Stimulated activated CD8-positive, alpha-beta memory T cell treated with anti-CD3 and anti-CD28 coated beads, Interleukin-12 subunit alpha, Interleukin-12 subunit beta, amount 100 ng/mL, for 24 hours (primary cell): Measurements from ENCODE around the gene SBF1.
"Not testable (repeated sequence)": the region's sequence is repeated elsewhere in the genome, so short reads cannot be mapped to it uniquely, and the experiment has no call there.

ENCODE experiments used
- DNase-seq: peaks from one replicate; pipeline ENCODE4 v3.0.0-alpha.2; 2020; ENCODE audit errors: extremely low read depth

Gene SBF1

DNA sequence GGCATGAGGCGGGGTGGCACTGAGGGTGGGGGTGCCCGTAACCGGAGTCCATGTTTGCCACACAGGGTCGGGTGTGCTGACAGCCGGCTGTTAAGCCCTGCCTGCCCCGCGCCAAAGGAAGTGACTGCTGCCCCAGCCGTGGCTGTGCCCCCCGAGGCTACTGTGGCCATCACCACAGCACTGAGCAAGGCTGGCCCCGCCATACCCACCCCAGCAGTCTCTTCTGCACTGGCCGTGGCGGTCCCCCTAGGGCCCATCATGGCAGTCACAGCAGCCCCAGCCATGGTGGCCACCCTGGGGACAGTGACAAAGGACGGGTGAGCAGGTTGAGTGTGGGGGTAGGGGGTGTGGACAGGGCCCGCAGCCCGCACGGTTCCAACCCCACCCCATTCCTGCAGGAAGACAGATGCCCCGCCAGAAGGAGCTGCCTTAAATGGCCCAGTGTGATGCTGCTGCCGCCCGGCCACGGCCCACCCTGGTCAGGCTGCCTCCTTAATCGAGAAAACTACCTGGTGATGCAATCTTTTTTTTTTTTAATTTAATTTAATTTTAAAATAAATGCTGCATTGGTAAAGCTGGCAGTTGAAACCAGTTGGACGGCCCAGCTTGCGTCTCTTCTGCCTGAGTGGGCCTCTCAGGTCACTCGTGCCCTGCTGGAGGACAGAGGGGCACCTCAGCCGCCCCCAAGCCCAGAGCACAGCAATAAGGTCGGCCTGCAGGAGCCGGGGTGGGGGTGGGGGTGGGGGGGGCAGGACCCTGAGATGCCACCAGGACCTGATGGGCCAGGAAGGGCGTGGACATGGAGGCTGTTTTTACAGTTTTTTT, 30.8 kb downstream of the SBF1 start:
- no peak for DNase-seq

DNA sequence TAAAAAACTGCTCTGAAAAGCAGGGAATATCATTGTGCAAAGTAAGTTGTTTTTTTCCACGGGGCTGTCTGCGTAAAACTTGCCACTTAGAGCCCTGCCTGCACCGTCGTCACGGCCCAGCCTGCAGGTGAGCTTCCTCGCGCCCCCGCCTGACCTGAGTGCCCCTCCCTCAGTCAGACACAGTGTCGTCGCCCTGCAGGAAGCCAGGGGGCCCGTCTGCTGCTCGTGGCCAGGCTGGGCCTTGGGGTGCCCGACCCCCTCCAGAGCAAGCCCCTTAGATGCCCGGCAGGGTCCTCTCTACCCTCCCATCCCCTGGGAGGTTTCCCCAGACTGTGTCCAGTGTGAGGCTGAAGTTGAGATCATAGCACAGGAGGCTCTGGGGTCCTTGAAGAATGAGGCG, 31.6 kb downstream of the SBF1 start:
- DNase-seq, result no peak

DNA sequence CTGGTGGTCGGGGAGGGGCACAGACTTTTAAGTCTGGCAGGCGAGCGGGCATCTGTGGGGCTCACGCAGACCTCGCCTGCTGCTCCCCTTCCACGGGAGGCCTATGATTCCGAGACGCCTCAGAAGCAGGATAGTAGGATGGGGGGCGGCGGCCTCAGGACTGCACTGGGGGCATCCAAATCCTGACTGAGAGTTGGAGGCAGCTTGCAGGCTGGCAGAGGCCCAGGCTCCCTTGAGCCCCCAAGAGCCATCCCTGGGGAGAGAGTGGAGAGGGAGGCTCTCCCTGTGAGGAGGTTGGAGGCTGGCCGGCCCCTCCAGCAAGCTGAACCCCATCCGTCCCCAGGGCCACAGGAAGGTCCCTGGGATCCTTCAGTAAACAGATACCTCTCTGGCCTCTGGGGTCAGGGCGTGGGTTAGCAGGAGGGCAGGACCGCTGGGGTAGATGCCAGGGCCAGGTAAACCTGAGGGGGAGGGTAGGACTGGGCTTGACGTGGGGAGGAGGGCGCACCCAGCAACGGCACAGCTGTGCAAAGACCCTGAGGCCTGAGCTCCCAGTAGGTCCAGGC, 33.3 kb downstream of the SBF1 start:
- DNase-seq, result no peak

DNA sequence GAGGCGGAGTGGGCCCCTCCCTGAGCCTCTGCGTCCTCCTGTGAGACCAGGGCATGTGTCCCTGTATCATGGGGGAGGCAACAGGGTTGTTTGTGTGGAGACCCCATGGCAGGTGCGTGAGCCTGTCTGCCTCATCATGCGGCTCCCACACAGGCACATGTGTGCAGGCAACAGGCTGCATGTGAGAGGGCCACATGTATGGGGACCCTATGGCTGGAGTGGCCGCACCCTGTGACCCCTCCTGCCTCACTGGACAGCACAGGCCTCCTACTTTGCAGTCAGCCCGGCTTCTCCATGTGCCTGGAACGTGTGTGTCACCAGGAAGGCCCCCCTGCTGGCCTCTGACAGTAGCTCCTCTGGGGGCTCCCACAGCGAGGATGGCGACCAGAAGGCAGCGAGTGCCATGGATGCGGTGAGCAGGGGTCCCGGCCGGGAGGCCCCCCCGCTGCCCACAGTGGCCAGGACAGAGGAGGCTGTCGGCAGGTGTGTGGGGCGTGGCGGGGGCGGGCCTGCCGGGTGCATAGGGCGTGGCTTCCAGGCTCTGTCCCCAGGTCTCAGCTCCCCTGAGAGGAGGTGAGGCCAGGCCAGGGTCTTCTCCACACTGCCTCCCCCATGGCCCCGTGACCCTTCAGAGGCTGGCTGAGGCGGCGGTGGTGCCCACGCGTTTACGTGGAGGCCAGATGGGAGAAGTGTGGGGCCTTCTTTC, 34.1 kb downstream of the SBF1 start:
- DNase-seq, result no peak

DNA sequence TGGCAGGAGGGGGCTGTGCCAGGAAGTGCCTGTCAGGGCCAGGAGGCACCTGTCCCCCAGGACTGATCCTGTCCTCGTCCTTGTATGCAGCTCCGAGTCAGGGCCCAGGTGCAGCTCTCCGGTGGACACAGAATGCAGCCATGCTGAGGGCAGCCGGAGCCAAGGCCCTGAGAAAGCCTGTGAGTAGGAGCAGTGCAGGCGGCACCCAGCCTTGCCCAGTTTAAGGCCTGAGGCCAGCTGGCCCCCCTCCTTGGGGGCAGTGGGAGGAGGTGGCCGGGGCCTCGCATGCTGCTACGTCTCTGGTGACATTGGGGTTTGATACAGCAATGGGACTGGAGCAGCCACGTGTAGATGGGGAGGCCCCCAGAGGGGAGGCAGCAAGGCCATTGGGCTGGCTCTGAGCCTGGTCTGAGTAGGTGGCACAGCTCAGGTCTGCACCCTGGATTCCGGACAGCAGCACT, 34.9 kb downstream of the SBF1 start:
- DNase-seq, result no peak

DNA sequence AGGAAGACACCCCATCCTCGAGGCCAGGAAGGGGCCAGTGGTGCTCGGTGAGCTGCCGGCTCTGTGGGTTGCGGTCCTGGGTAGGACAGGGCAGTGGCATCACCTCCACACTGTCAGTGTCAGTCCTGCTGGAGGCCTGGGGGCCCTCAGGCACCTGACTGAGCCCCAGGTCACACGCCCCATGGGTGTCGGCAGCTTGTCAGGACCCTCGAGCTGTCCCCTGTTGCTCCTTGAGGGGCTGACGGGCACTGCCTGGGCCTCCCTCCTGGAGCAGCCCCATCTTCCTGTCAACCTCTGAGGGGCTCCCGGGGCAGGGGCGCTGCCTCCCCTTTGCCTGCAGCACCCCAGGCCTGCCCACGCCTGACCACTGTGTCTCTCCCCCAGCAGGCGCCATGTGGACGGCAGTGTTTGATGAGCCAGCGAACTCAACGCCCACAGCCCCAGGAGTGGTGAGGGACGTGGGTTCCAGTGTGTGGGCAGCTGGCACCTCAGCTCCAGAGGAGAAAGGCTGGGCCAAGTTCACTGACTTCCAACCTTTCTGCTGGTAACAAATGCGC, 35.4 kb downstream of the SBF1 start:
- DNase-seq, result no peak

DNA sequence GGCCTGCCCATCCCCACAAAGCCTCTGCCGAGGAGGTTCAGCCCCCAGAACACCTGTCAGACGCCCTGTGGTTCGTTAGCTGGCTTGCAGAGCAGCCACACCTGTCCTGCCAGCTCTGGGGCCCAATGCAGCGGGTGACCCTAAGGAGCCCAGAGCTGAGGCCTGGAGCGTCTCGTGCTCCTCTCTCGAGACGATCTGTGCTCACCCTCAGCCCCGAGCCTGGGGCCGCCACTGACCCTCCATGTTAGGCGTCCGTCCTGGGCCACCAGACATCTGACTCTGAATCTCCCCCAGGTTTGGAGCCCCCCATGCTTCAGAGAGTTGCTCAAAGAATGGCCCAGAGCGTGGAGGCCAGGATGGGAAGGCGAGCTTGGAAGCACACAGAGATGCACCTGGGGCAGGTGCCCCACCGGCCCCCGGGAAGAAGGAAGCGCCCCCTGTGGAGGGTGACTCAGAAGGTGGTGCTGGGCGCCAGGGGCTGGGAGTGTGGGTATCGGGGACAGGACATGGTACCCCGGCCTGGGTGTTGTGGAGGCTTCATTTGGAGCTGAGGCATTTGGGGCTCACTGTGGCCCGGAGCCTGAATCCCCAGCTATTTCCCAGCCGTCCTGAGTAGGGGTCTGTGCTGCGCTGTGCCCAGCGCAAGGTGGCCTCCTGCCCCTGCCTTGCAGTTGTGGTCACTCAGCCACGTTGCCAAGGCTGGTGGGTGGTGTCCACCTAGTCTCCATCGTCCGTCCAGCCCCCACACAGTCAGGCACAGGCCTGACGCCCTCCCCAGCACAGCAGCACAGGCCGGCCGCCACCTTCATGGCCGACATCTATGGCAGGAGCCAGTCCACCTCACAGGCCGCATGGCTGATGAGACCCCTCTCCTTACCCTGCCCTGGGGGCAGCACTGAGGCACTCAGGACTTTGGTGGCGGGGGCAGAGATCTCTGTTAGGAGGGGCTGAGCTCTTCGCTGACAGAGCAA, 36.2 kb downstream of the SBF1 start:
- no peak for DNase-seq

DNA sequence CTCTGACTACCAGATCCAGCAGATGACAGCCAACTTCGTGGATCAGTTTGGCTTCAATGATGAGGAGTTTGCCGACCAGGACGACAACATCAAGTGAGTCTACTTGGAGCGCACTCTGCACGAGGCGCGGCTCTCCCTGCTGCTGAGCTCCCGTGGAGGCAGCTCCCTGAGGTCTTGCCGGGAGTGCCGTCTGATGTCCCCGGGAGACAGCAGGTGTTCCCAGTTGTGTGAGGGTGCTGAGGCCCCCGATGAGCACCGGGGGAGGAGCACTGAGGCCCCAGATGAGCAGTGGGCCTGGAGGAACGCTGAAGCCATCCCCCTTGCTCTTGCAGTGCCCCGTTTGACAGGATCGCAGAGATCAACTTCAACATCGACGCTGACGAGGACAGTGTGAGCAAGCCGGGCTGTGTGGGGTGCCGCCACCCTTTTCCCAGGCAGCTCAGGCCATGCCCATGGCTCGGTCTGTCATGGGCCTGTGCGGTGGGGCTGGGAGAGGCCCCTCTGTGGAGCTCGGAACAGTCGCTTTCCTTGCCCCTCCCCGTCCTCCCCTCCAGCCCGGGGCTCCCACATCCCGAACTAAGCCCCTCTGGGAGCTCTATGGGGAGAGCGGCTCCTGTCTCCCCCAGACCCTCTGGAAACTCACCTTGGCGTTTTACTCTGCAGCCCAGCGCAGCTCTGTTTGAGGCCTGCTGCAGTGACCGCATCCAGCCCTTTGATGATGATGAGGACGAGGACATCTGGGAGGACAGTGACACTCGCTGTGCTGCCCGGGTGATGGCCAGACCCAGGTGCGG, 37.1 kb downstream of the SBF1 start:
- no peak for DNase-seq

DNA sequence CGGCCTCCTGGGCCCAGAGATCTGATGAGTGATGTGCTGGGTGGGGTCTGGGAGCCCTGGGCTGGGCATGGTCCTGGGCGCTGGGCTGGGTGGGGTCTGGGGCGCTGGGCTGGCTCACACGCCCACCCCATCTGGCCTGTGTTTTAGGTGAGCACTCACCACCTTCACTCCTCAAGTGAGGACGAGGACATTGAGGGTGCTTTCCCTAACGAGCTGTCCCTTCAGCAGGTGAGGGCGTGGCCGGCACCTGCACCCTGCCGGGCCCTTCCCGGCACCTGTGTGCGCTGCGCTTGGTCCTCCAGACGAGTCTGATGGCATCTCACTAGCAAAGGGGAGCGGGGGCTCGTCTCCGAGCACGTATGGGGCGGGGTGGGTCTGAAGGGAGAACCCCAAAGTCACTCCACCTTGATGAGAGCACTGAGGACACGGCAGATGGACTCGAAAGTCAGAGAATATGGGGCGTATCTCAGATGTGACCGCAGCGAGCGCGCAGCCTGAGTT, 37.9 kb downstream of the SBF1 start:
- DNase-seq, result no peak

DNA sequence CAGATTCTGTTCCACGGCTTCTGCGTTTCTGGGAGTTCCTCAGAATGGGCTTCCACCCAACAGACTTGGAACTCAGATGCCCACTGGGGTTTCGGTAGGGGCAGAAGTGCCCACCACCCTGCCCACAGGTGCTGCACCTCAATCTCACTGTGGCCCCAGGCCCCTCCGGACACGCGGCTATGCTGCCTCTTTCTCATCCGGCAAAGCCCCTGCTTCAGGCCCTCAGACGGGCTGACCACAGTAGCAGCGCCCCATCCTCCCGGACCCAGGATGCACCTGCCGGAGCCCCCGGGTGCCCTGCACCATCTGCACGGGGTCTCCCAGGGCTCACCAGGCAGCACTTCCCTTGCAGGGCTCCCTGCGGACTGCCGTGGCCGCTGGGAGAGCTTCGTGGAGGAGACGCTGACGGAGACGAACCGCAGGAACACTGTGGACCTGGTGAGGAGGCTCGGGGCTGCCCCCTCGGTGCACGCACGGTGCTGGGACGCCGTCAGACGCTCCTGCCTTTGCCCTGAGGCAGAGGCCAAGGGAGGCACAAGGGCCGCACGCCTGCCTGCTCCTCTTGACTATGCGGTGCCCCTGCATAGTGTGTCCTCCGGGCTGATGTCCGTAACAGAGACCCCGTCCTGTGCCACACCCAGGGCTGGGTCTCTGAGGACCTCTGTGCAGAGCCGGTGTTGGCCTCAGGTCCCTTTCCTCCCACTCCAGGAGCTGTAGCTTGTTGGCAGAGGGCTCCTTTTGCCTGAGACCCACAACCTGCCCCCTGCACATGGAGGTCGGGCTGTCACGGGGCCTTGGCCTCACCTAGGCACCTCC, 38.6 kb downstream of the SBF1 start:
- DNase-seq, result no peak

DNA sequence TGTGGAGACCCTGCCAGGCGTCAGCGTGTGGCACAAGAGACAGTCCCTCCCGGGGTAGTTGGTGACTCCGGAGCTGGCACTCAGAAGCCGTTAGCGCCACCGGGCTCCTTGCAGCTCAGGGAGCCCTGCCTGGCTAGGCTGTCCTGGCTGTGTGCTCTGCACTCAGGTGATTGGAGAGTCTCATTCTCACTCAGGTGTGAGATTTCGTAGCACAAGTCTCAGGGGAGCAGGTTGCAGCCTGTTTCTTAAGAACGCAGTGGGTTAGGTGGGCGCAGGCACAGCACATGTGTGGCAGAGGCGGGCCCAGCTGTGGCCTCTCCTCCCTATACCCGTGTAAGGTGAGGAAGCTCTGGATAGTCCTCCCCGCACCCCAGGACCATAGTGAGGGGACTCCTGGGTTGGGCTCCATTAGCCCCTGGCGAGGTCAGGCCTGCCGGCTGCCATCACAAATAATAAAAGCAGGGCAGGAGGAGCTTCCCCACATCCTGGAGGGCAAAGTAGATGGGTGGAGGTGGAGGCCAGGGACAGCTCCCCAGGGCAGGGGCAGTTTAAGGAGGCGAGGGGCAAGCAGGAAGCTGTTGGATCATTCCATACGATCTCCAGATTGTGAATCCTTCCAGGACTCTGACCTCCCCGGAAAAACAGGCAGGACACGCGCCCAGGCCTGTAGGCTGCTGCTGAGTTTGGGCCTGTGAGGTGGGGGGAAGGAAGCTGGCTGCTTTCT, 39.4 kb downstream of the SBF1 start:
- DNase-seq, result no peak

DNA sequence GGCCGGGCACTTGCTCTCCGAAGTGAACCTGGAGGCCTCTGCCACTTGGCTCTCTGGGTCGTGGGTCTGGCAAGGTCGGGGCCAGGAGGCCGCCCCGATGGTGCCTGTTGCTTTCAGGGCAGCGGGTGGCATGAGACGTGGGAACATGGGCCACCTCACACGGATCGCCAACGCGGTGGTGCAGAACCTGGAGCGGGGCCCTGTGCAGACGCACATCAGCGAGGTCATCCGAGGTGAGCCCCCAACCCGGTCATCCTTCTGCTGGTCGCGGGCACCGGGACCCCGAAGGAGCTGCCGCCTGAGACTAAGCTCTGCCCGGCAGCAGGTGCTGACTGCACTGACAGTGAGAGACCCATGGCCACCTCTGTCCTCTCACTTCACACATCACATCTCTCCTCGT, 40.0 kb downstream of the SBF1 start:
- DNase-seq, result no peak

DNA sequence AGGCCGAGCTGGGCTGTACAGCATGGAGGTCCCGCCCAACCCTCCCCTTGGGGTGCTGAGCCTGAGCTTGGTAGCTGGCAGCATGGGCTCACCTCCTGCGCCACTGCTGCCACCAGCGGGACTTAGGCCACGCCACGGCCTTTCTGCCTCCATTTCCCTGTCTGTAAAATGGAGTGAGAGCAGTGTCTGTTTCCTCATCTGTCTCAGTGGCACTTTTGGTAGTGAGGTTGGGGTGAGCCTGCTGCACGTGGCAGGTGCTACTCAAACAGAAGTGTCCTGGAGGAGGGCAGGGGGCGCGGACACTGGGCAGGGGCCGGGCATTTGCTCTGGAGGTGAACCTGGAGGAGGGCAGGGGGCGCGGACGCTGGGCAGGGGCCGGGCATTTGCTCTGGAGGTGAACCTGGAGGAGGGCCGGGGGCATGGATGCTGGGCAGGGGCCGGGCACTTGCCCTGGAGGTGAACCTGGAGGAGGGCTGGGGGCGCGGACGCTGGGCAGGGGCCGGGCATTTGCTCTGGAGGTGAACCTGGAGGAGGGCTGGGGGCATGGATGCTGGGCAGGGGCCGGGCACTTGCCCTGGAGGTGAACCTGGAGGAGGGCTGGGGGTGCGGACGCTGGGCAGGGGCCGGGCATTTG, 41.8 kb downstream of the SBF1 start:
- DNase-seq, result not testable (repeated sequence)

DNA sequence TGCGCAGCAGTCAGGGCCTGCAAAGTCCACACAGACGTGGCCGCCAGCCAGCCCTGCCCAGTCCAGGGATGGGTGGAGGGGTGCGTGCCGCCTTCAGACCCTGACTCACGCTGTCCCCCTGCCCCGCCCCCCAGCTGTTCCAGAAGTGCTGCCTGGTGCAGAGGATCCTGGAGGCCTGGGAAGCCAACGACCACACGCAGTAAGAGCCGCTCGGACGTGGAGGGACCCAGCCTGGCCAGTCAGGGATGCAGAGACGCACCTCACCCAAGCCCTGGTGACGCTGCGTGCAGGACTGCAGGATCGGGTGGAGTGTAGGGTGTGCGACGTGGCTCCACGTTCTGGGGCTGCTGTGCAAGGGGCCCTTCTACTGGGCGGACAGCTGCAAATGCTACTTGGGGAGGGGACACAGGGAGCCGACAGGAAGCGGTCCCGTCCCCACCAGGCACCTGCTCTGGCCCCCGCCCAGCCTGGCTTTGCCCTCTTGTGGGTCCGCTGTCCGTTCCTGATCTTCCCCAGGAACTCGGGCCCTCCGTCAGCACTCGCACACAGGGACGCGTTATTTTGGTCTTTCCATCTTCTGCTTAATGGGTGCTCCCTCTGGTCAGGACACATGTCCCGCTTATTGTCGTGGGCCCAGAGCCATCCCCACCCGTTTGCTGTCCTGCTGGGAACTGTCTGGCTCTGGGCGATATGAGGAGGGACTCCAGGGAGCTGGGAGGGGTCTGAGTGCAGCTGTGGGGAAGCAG, 42.5 kb downstream of the SBF1 start:
- no peak for DNase-seq

DNA sequence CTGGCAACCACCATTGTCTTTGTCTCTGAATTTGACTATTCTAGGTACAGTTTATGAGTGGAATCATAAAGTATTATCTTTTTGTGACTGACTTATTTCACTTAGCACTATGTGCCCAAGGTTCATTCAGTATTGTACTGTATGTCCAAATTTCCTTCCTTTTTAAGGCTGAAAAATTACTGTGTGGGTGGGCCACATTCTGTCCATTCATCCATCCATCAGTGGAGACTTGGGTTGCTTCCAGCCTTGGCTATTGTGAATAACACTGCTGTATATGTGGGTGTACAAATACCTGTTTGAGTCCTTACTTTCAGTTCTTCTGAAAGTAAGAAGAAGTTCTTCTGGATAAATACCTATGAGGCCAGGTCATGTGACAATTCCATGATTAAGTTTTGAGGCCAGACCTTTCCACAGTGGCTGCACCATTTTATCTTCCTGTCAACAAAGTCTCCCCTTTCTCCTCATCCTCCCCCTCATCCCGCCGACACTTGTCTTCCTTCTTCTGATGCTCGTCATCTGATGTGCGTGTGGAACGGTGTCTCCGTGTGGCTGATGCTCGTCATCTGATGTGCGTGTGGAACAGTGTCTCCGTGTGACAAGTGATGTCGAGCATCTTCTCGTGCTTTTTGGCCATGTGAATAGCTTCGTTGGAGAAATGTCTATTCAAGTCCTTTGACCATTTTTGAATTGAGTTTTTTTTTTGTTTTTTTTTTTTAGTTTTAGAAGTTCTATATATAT, 49.5 kb downstream of the SBF1 start:
- no peak for DNase-seq

DNA sequence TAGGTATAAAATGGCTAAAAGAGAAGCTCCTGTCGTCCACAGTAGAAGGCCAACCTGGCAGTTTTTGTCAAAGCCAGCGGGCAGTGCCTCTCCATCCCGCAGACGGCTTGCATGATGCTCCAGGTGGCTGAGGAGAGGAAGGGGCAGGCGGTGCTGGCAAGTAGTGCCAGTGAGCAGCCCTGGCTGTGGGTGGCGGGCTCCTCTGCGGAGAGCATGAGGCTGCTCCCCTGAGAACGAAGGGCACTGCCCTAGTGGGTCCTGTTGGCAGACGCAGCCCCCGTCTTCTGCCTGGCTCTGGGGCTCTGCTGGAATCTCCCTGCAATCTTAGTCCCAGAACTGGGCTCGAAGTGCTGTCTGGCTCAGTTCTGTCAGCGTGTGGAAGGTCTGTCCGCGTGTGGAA, 50.9 kb downstream of the SBF1 start:
- no peak for DNase-seq
